Activated CD4-positive, alpha-beta T cell treated with anti-CD3 and anti-CD28 coated beads for 4 hours (primary cell): ENCODE measurements around the gene FITM1.

Experiments
- DNase-seq, 2 donors: peaks; one replicate each; pipeline ENCODE4 v3.0.0-alpha.2; 2020

The FITM1 gene

GRCh38 chr14:24162093-24162492 is 31.6 kb downstream of the FITM1 start:
- DNase-seq, result no peak

GRCh38 chr14:24164518-24164991 is 34.1 kb downstream of the FITM1 start:
- DNase-seq, result no peak

GRCh38 chr14:24165785-24166184 is 35.3 kb downstream of the FITM1 start:
- DNase-seq, result no peak

GRCh38 chr14:24167469-24168114 is 37.1 kb downstream of the FITM1 start:
- DNase-seq, result no peak

GRCh38 chr14:24171422-24172260 is 41.2 kb downstream of the FITM1 start, which contains the start of gene REC8:
Gene REC8, plus strand, starts transcription at chr14:24172080. Its CDS starts 473 bp downstream, at chr14:24172553.
- DNase-seq, result peak; percentile 38 to 57

GRCh38 chr14:24172261-24172860 is 41.9 kb downstream of the FITM1 start:
- DNase-seq, result no peak

- DNase-seq, result no peak
Measured at GRCh38 chr14:24172871-24173281, 42.4 kb downstream of the FITM1 start.

- no peak for DNase-seq
Measured at GRCh38 chr14:24176599-24176998, 46.1 kb downstream of the FITM1 start.

- DNase-seq, result no peak
Measured at GRCh38 chr14:24177041-24177825, 46.8 kb downstream of the FITM1 start.

- no peak for DNase-seq
Measured at GRCh38 chr14:24177891-24178290, 47.4 kb downstream of the FITM1 start.

- DNase-seq, result no peak
Measured at GRCh38 chr14:24178399-24179178, 48.1 kb downstream of the FITM1 start.

- no peak for DNase-seq
Measured at GRCh38 chr14:24179294-24179960, 49.0 kb downstream of the FITM1 start.

- no peak for DNase-seq
Measured at GRCh38 chr14:24179961-24180796, 49.7 kb downstream of the FITM1 start.

- no peak for DNase-seq
Measured at GRCh38 chr14:24181371-24182077, 51.1 kb downstream of the FITM1 start.
